ENCODE data around the gene ATRAID.

- no peak for TF ChIP-seq POLR2AphosphoS5 (IDR thresholded peaks at IDR 0.05; ENCODE audit: low read depth, low read length)
- no peak for TF ChIP-seq POLR2A (IDR thresholded peaks at IDR 0.05; ENCODE audit: low read depth, low read length)
- no peak for TF ChIP-seq TAF1 (IDR thresholded peaks at IDR 0.05; ENCODE audit: borderline replicate concordance, low read depth, low read length)
Measured at GRCh38 chr2:27184115-27184514, 27.7 kb upstream of the ATRAID start.
